Umbilical cord (tissue), 2 donors: Measurements from ENCODE around the gene MSI2. TPM values are rescaled to one million over a fixed set of nuclear protein-coding genes. Genes with fewer than 3 reads are reported as not detected.
"Not testable (repeated sequence)": the region's sequence is repeated elsewhere in the genome, so short reads cannot be mapped to it uniquely, and the experiment has no call there.

Experiments used
- DNase-seq: peaks from one replicate; pipeline ENCODE4 v3.0.0-alpha.2; 2015; ENCODE audit warnings: low spot score
- total RNA-seq: library from RNA; depleted of rRNA; stranded (reverse); fragments of >200 nt; gene quantifications from one replicate; pipeline ENCODE4 v1.2.3, GENCODE V29; 2014; ENCODE audit warnings: low replicate concordance; ENCODE audit not compliant: insufficient read depth

The MSI2 gene
- total RNA-seq, 1 donor from 2014 or later = 62.6 TPM

GRCh38 chr17:57289613-57290012 lies 33.3 kb downstream of the MSI2 start:
- peak; percentile 63 for DNase-seq

- DNase-seq = no peak
Observed at GRCh38 chr17:57290981-57291380, 34.7 kb downstream of the MSI2 start.

- DNase-seq = peak; percentile 78
Observed at GRCh38 chr17:57292091-57292490, 35.8 kb downstream of the MSI2 start.

GRCh38 chr17:57293077-57293476 lies 36.8 kb downstream of the MSI2 start:
- DNase-seq = peak; percentile 69

- DNase-seq = no peak
Observed at GRCh38 chr17:57294101-57294500, 37.8 kb downstream of the MSI2 start.

GRCh38 chr17:57294629-57295501 lies 38.5 kb downstream of the MSI2 start:
- DNase-seq = peak; percentile 38

GRCh38 chr17:57295526-57296023 lies 39.3 kb downstream of the MSI2 start:
- DNase-seq = peak; percentile 79

- no peak for DNase-seq
Observed at GRCh38 chr17:57296231-57296630, 39.9 kb downstream of the MSI2 start.

- DNase-seq = peak; percentile 75
Observed at GRCh38 chr17:57299176-57299575, 42.9 kb downstream of the MSI2 start.

GRCh38 chr17:57300592-57300991 lies 44.3 kb downstream of the MSI2 start:
- DNase-seq = not testable (repeated sequence)

GRCh38 chr17:57302690-57303465 lies 46.6 kb downstream of the MSI2 start:
- peak; percentile 57 for DNase-seq

GRCh38 chr17:57305144-57305728 lies 48.9 kb downstream of the MSI2 start:
- DNase-seq = no peak

GRCh38 chr17:57305908-57306504 lies 49.7 kb downstream of the MSI2 start:
- DNase-seq = no peak

- DNase-seq = no peak
Observed at GRCh38 chr17:57308543-57309186, 52.3 kb downstream of the MSI2 start.

- DNase-seq = no peak
Observed at GRCh38 chr17:57309479-57309878, 53.2 kb downstream of the MSI2 start.

GRCh38 chr17:57311281-57312216 lies 55.2 kb downstream of the MSI2 start:
- no peak for DNase-seq

- no peak for DNase-seq
Observed at GRCh38 chr17:57312242-57312641, 55.9 kb downstream of the MSI2 start.

GRCh38 chr17:57313097-57313835 lies 56.9 kb downstream of the MSI2 start:
- no peak for DNase-seq
